ENCODE measurements around the gene LINS1.

DNA sequence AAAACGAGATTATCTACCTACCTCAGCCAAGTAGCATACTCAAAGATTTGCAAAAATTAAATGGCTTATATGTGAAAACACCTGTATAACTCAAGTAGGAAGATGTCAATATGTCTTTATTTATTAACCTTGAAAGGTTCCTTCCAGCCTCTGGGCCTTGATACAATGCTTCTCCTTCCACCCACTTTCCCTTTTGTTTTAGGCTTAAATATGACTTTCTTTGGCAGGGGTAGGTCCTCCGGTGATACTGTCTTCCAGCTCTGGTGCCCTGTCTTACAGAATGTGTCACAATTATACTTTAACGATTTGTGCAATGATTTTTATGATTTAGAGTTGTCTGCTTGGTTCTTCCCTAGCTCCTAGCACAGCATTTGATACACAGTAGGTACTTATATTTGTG, 4.1 kb downstream of the LINS1 start:
- TF ChIP-seq, protein P1, sequence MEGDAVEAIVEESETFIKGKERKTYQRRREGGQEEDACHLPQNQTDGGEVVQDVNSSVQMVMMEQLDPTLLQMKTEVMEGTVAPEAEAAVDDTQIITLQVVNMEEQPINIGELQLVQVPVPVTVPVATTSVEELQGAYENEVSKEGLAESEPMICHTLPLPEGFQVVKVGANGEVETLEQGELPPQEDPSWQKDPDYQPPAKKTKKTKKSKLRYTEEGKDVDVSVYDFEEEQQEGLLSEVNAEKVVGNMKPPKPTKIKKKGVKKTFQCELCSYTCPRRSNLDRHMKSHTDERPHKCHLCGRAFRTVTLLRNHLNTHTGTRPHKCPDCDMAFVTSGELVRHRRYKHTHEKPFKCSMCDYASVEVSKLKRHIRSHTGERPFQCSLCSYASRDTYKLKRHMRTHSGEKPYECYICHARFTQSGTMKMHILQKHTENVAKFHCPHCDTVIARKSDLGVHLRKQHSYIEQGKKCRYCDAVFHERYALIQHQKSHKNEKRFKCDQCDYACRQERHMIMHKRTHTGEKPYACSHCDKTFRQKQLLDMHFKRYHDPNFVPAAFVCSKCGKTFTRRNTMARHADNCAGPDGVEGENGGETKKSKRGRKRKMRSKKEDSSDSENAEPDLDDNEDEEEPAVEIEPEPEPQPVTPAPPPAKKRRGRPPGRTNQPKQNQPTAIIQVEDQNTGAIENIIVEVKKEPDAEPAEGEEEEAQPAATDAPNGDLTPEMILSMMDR (IDR thresholded peaks at IDR 0.05): no peak
- no peak for TF ChIP-seq POLR2A (IDR thresholded peaks at IDR 0.05)
- TF ChIP-seq POLR2AphosphoS5 (IDR thresholded peaks at IDR 0.05): no peak

Measured in sigmoid colon (tissue), 4 donors.